T-helper 17 cell (primary cell): ENCODE data around the gene UBE3A. TPM values are rescaled to one million over a fixed set of nuclear protein-coding genes. Genes with fewer than 3 reads are reported as not detected.
"Not testable (repeated sequence)": the region's sequence is repeated elsewhere in the genome, so short reads cannot be mapped to it uniquely, and the experiment has no call there.

ENCODE experiments used
- ATAC-seq: fragments of 150-1000 bp; cut with Tn5 transposase; 2 replicates; pipeline ENCODE4 v1.10.0; 2021; ENCODE audit warnings: mild to moderate bottlenecking, moderate library complexity
- DNase-seq, 3 donors: peaks; one replicate each; pipeline versions ENCODE4 v3.0.0 to v3.0.0-alpha.2; 2020 to 2021
- H3K9me3 ChIP-seq: one replicate; pipeline ENCODE4 v1.7.0; 2013; ENCODE audit warnings: low read length, mild to moderate bottlenecking; ENCODE audit not compliant: control insufficient read depth, poor library complexity, severe bottlenecking
- H3K27ac Mint-ChIP-seq: one replicate; pipeline ENCODE4 v1.8.0; 2022; ENCODE audit warnings: mild to moderate bottlenecking, moderate library complexity, mixed read lengths
- H3K27me3 Mint-ChIP-seq: one replicate; pipeline ENCODE4 v1.8.0; 2022; ENCODE audit warnings: mixed read lengths
- H3K36me3 Mint-ChIP-seq: one replicate; pipeline ENCODE4 v1.8.0; 2022; ENCODE audit warnings: low read depth, mixed read lengths
- H3K4me1 Mint-ChIP-seq: one replicate; pipeline ENCODE4 v1.8.0; 2022; ENCODE audit warnings: mild to moderate bottlenecking, mixed read lengths
- H3K4me3 Mint-ChIP-seq: one replicate; pipeline ENCODE4 v1.8.0; 2022; ENCODE audit warnings: mild to moderate bottlenecking, moderate library complexity, mixed read lengths
- total RNA-seq, 4 donors: library from RNA in 2 of 4; stranded (reverse) in 2 of 4; gene quantifications; one replicate each; pipeline ENCODE4 v1.2.3 and lab custom pipeline; 2022 to 2026

The UBE3A gene
- total RNA-seq, 2 donors from 2014 or later: 109 to 115 TPM

DNA sequence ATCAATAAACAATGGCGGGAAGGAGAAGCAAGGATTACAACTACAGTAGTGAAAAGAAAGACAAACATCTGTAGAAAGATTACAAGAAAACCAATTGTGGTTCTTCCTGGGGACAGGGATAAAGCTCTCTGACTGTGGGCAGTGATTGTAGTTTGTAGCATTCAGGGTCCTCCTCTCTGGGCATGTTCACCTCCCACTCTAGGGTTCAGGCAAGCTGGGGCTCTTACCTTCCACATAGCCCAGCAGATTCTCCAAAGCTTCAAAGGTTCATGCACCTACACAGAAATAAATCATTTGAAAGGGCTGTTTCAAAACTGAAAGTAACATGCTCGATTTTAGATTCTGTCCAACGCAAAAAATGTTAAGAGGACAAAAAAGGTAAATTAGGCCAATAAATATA is 17.4 kb upstream of the UBE3A start:
- H3K27me3 Mint-ChIP-seq: no peaks in the 10 kb centered on the region
- H3K9me3 ChIP-seq: no peaks in the 10 kb centered on the region
- DNase-seq (no peak), ATAC-seq (no peak)
- no peaks in the 10 kb centered on the region for H3K36me3 Mint-ChIP-seq
- H3K4me1 Mint-ChIP-seq: no peaks in the 10 kb centered on the region
- H3K27ac Mint-ChIP-seq: no peak overlapping the region
- H3K4me3 Mint-ChIP-seq: no peak overlapping the region

DNA sequence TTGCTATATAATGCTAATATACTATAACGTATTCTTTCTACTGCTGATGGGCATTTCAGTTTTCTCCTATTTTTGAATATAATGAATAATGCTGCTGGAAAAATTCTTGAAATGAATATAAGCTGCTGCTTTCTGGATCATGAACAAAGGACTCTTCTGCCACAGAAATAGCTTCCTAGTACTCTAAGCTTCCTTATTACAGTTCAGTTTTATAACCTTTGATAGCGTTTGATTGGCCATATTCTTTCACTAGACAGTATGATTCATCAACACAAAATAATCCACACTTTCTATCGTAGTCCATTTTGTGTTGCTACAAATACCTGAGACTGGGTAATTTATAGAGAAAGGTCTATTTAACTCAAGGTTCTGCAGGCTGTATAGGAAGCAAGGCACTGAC is 16.4 kb upstream of the UBE3A start:
- no peak for DNase-seq
- H3K9me3 ChIP-seq: no peaks in the 10 kb centered on the region
- Mint-ChIP-seq H3K27ac (no peak overlapping the region), H3K4me1 (no peaks in the 10 kb centered on the region), H3K36me3 (no peaks in the 10 kb centered on the region), H3K4me3 (no peak overlapping the region), H3K27me3 (no peaks in the 10 kb centered on the region)
- no peak for ATAC-seq

DNA sequence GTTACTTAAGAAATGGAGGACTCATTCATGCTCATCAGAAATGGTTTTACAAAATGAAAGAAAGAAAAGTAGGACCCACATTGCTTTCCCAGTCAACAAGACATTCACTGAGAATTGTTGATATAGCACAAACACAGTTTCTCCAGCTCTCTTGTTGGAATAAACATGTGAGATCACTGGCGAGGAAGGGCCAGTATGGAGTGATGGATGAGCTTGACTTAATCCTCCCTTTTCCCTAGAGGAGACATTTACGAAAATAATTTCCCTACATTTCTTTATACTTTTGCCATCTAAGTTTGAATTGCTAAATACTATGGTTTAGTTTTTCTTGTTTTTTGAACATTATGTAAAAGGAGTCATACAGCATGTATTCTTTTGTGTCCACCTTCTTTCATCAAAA is 15.9 kb upstream of the UBE3A start:
- no peaks in the 10 kb centered on the region for H3K4me1 Mint-ChIP-seq
- no peak for DNase-seq
- H3K27ac Mint-ChIP-seq: no peak overlapping the region
- no peaks in the 10 kb centered on the region for H3K9me3 ChIP-seq
- no peaks in the 10 kb centered on the region for H3K36me3 Mint-ChIP-seq
- ATAC-seq: no peak
- no peaks in the 10 kb centered on the region for H3K27me3 Mint-ChIP-seq
- H3K4me3 Mint-ChIP-seq: no peak overlapping the region

DNA sequence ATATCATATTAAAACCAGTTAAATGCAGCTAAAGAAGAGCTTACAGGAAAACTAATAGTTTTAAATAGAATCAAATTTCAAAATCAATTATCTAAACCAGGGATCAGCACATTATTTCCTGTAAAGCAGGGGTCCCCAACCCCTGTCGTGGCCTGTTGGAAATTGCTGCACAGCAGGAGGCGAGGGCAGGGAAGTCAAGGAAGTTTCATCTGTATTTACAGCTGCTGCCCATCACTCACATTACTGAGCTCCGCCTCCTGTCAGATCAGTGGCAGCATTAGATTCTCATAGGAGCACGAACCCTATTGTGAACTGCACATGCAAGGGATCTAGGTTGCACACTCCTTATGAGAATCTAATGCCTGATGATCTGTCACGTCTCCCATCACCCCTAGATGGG is 14.4 kb upstream of the UBE3A start:
- H3K4me3 Mint-ChIP-seq, H3K27me3 Mint-ChIP-seq, H3K4me1 Mint-ChIP-seq, H3K9me3 ChIP-seq, ATAC-seq, H3K36me3 Mint-ChIP-seq, DNase-seq, H3K27ac Mint-ChIP-seq: not testable (repeated sequence)

DNA sequence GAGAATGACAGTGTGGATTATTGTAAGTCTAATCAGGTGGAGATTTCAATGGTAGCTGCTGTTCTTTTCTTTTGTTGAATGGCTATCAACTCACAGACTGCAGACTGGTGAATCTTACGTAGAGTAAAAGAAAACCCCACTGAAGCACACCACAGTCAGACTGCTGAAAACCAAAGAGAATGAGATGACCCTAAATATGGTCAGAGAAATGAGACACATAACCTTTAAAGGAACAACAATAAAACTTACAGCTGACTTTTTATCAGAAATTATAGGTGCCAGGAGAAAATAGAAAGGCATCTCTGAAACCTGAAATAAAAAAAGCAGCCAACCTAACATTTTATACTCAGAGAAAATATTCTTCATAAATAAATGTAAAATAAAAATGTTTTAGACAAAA is 12.7 kb upstream of the UBE3A start:
- Mint-ChIP-seq H3K4me3 (no peak overlapping the region), H3K27me3 (peaks cover 10% of the 10 kb centered on the region)

DNA sequence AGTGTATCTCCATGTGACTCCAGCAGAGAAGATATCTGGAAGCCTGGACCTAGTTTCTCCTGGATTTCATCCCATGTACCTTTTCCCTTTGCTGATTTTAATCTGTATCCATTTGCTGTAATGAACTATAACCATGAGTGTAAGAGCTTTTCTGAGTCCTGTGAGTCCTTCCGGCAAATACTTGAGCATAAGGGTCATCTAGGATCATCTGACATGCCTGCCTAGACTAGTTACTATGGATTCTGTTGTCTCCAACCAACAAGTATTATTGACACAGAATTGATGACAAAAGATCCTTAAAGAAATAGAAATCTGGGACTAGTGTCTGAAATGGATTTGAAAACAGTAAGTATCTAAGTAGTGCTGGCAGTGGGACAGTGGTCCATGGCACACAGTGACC is 11.3 kb upstream of the UBE3A start:
- ATAC-seq: no peak
- DNase-seq: no peak
- no peaks in the 10 kb centered on the region for H3K36me3 Mint-ChIP-seq
- H3K4me1 Mint-ChIP-seq: no peaks in the 10 kb centered on the region
- H3K9me3 ChIP-seq: peaks cover under 1% of the 10 kb centered on the region
- peaks cover 16% of the 10 kb centered on the region for H3K27me3 Mint-ChIP-seq
- no peak overlapping the region for H3K27ac Mint-ChIP-seq
- H3K4me3 Mint-ChIP-seq: no peak overlapping the region

More for the DNA sequence above, 12.7 kb upstream of the UBE3A start:
- DNase-seq (no peak), ATAC-seq (no peak)
- no peaks in the 10 kb centered on the region for H3K36me3 Mint-ChIP-seq
- no peaks in the 10 kb centered on the region for H3K4me1 Mint-ChIP-seq
- no peaks in the 10 kb centered on the region for H3K9me3 ChIP-seq
- H3K27ac Mint-ChIP-seq: no peak overlapping the region

DNA sequence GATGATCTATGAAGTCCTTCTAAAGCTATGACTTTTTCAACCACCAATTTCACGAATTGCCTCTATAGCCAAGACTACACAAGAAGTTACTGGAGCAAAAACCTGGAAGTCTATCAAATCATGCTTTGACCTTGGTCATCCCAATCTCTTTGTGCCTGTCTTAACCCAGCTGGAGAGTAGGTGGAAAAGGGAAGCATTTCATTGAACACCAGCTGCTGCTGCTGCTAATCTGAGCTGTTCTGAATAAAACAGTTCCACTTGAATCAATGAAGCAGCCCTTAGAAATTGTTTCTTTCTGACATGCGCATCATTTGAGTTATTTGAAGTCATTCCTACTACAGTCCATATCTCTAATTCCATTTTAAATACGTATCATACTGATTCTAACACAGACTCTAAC is 7.3 kb upstream of the UBE3A start:
- Mint-ChIP-seq H3K4me3 (no peak overlapping the region), H3K4me1 (no peaks in the 10 kb centered on the region), H3K27ac (no peak overlapping the region), H3K27me3 (peaks cover 16% of the 10 kb centered on the region), H3K36me3 (no peaks in the 10 kb centered on the region)
- DNase-seq (no peak), ATAC-seq (no peak)
- H3K9me3 ChIP-seq: peaks cover 3% of the 10 kb centered on the region

DNA sequence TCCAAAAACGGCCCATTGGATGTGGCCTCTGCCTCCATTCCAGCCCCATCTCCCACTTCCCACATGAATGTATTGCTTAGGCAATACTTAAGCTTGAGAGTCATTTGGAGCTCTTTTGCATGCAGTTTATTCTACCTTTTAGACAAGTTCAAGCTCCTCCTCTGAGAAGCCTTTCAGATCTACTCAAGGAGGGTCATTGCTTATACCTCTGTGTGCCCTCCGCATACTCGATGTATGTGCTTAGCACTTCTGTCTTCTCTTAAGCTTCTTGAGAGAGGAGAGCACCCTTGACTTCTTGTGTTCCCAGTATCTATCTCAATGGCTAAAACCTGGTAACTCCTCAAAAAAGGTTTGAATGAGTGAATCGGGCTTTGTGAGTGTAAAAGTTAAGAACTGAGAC is 6.6 kb upstream of the UBE3A start:
- peaks cover 16% of the 10 kb centered on the region for H3K27me3 Mint-ChIP-seq
- no peaks in the 10 kb centered on the region for H3K36me3 Mint-ChIP-seq

DNA sequence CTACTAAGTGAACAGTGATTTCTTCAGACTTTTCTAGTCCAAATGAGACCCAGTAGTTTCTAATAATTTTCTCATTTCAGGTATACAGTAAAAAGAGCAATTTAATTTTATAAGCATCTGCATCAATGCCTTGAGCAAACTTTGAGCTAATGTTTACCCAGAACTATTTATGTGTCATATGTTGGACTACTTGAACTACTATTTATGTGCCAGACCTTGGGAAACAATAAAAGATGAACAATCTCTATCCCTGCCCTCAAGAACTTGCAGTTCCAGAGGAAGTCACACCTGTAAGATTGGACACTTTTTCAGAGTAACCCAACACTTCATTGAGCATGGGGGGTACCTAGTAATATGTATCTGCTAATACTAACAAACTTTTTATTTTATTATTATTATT is 2.3 kb upstream of the UBE3A start:
- DNase-seq: no peak
- no peak for ATAC-seq
- peaks cover 3% of the 10 kb centered on the region for H3K9me3 ChIP-seq
- Mint-ChIP-seq H3K36me3 (no peaks in the 10 kb centered on the region), H3K4me3 (no peak overlapping the region), H3K27me3 (peaks cover 6% of the 10 kb centered on the region), H3K27ac (no peak overlapping the region), H3K4me1 (peaks cover 15% of the 10 kb centered on the region)

More for the DNA sequence above, 6.6 kb upstream of the UBE3A start:
- Mint-ChIP-seq H3K4me3 (no peak overlapping the region), H3K27ac (no peak overlapping the region), H3K4me1 (no peaks in the 10 kb centered on the region)
- no peak for ATAC-seq
- H3K9me3 ChIP-seq: peaks cover 3% of the 10 kb centered on the region
- DNase-seq: no peak

DNA sequence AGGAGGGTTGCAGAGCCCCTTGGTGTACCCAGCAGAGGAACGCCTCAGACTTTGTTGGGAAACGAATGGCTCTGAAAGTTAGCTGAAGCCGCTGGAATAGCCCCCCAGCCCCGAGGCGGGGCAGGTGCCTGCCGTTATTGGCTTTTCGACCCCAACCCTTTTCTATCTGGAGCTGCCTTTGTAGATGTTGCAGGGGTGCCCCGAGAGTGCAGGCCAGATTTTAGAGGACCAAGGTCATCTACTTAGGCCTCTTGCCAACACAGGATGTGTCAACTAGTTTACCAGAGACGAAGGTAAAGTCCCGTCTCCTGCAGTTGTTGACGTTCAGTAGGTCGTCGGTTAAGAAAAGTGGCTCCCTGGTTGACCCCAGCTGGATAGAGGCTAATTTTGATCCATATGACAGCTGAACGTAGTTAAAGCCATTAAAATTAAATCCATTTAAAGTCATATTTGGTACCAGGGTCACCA is 579 bp upstream of the UBE3A start:
- Mint-ChIP-seq H3K4me1 (peaks cover 22% of the 10 kb centered on the region), H3K27me3 (no peaks in the 10 kb centered on the region), H3K27ac (peak overlapping the region; percentile 88), H3K4me3 (peak overlapping the region; percentile 93), H3K36me3 (no peaks in the 10 kb centered on the region)
- peak in 1 of 3 donors; percentile 5 for DNase-seq
- no peak for ATAC-seq
- H3K9me3 ChIP-seq: no peaks in the 10 kb centered on the region

DNA sequence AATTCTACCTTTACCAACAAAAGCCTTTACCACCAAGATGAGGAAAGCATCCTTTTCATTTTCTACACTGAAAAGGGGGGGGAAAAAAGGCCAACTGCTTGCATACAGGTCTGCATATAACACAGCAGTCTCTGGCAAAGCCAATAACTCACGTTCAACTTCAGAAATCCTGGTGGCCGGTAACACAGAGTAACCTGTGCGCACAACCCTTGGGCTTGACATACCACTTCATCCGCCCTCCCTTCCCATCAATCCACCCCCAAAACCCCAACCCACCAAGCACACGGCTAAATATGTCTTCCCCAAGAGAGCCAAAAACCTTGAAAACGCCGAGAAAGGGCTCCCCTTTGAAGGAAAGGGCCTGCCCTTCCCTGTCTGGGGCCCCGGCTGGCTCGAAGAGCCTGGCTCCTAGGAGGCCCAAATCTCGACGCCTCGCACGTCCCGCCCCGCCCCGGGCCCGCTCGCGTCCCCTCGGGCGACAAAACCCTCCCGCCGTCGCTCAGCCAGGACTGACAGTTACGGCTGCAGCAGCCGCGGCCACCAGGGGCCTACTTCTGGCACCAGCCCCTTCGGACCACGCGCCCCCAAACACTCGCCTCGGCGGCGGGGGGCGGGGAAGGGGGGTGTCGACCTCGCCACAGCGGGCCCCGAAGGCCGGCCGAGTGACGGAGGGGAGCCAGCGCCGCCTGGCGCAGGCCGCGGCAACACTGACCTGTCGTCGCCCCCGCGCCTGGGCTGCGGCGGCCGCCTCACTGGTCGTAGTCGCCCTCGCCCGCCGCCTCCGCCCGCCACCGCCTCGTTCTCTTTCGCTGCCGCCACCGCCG is 835 bp downstream of the UBE3A start:
- H3K4me3 Mint-ChIP-seq: peak overlapping the region; percentile 93
- H3K27ac Mint-ChIP-seq: peak overlapping the region; percentile 88
- H3K27me3 Mint-ChIP-seq: no peaks in the 10 kb centered on the region
- peak; percentile 25 to 39 (median 35) for DNase-seq
- peak; percentile 16 for ATAC-seq
- no peaks in the 10 kb centered on the region for H3K9me3 ChIP-seq
- peaks cover 22% of the 10 kb centered on the region for H3K4me1 Mint-ChIP-seq
- H3K36me3 Mint-ChIP-seq: no peaks in the 10 kb centered on the region

DNA sequence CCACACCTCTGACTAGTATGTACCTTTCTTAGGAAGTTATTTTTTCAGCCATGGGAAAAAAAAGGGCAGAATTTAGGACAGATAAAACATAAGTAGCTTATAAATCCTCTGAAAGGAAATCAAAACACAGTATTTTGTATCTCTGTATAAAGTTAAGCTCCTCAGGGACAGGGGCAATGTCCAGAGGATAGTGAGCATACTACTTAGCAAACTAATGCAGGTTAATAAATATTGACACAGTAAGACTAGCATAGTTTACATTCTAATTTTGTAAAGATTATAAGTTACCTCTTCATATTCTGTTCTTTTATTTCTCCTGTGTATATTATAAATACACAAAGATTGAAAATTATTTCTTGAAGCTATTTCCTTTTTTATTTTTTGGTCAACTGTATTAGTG is 2.1 kb downstream of the UBE3A start:
- Mint-ChIP-seq H3K27me3 (no peaks in the 10 kb centered on the region), H3K4me3 (peak overlapping the region; percentile 76), H3K36me3 (no peaks in the 10 kb centered on the region), H3K4me1 (peaks cover 34% of the 10 kb centered on the region), H3K27ac (peak overlapping the region; percentile 88)
- no peaks in the 10 kb centered on the region for H3K9me3 ChIP-seq
- no peak for DNase-seq
- ATAC-seq: no peak

DNA sequence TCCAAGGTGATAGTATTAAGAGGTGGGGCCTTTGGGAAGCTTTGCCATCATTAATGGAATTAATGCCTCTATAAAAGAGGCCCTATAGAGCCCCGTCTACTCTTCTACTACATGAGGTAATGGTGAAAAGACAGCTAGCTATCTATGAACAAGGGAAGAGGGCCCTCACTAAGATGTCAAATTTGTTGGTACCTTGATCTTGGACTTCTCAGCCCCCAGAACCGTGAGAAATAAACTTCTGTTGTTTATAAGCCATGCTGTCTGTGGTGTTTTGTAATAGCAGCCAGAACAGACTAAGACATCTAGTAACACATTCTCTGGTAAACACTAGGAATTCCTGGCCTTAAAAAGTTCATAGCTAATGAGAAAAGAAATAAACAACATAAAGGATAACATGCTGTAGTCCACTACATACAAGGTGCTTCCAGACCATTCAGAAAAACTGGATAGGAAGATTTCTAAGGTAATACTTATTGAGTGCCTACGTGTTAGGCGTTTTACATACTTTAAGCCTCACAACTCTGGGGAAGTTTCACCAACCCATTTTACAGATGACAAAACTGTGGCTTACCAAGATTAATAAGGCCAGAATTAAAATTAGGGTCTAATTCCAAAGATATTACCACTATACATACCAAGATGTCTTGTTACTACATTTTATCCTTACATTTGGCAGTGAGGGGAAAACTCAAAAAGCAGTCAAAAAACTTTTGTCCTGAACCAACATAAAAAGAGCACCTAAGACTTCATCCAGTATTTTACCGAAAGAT is 3.2 kb downstream of the UBE3A start:
- Mint-ChIP-seq H3K27ac (no peak overlapping the region), H3K4me3 (no peak overlapping the region), H3K27me3 (no peaks in the 10 kb centered on the region), H3K4me1 (peaks cover 40% of the 10 kb centered on the region), H3K36me3 (no peaks in the 10 kb centered on the region)
- no peak for ATAC-seq
- no peaks in the 10 kb centered on the region for H3K9me3 ChIP-seq
- DNase-seq: no peak
